ENCODE results near the gene SLC18A2. TPM values are rescaled to one million over a fixed set of nuclear protein-coding genes. Genes with fewer than 3 reads are reported as not detected.

Gene SLC18A2
- total RNA-seq, 1 donor from 2014 or later, result 0.88 TPM

- no peak overlapping the region for H3K27ac Mint-ChIP-seq
- no peaks in the 10 kb centered on the region for H3K36me3 Mint-ChIP-seq
- H3K79me2 ChIP-seq (ENCODE audit: low read depth), result no peaks in the 10 kb centered on the region
- H3F3A ChIP-seq (ENCODE audit: low read depth), result no peaks in the 10 kb centered on the region
- H3K27me3 Mint-ChIP-seq (ENCODE audit: insufficient read depth, low read depth), result no peaks in the 10 kb centered on the region
- H2AFZ ChIP-seq (replicated peaks), result no peak overlapping the region
- H3K9me3 ChIP-seq (ENCODE audit: low read depth), result no peaks in the 10 kb centered on the region
- H3K4me1 Mint-ChIP-seq, result peaks cover 28% of the 10 kb centered on the region
- no peaks in the 10 kb centered on the region for H4K20me1 ChIP-seq (ENCODE audit: low read depth)
- no peaks in the 10 kb centered on the region for H3K36me3 ChIP-seq
- peaks cover under 1% of the 10 kb centered on the region for H3K27me3 ChIP-seq
- DNase-seq (ENCODE audit: low spot score), result no peak
- H3K4me3 Mint-ChIP-seq, result no peak overlapping the region
- TF ChIP-seq EZH2phosphoT487 (IDR thresholded peaks at IDR 0.05) (no peak), EZH2 (IDR thresholded peaks at IDR 0.05) (no peak)
- TF ChIP-seq, protein P1, sequence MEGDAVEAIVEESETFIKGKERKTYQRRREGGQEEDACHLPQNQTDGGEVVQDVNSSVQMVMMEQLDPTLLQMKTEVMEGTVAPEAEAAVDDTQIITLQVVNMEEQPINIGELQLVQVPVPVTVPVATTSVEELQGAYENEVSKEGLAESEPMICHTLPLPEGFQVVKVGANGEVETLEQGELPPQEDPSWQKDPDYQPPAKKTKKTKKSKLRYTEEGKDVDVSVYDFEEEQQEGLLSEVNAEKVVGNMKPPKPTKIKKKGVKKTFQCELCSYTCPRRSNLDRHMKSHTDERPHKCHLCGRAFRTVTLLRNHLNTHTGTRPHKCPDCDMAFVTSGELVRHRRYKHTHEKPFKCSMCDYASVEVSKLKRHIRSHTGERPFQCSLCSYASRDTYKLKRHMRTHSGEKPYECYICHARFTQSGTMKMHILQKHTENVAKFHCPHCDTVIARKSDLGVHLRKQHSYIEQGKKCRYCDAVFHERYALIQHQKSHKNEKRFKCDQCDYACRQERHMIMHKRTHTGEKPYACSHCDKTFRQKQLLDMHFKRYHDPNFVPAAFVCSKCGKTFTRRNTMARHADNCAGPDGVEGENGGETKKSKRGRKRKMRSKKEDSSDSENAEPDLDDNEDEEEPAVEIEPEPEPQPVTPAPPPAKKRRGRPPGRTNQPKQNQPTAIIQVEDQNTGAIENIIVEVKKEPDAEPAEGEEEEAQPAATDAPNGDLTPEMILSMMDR (IDR thresholded peaks at IDR 0.05), result no peak
- no peak overlapping the region for H3K4me3 ChIP-seq
- no peak overlapping the region for H3K4me2 ChIP-seq
- no peaks in the 10 kb centered on the region for H3K9me3 Mint-ChIP-seq
- H3K9ac ChIP-seq, result no peak overlapping the region
- H3K4me1 ChIP-seq, result peaks cover 29% of the 10 kb centered on the region
- H3K27ac ChIP-seq, result no peak overlapping the region
These were observed 9.5 kb downstream of the SLC18A2 start for GRCh38 chr10:117250411-117250810.

DNA sequence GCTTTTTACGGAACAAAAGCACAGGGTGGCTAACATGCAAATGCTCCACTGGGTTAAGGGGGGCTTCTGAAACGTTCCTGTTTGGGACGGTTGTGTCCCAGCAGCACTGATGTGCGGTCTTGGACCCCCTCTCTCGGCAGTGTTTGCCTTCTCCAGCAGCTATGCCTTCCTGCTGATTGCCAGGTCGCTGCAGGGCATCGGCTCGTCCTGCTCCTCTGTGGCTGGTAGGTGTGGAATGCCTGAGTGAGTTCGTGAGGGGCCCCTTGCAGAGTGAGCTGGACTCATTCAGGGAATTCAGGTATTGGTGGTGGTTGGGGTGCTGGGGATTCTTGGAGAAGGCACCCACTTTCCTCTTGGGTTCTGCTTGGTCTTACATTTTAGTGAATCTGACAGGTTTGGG, 13.0 kb downstream of the SLC18A2 start:
- TF ChIP-seq EZH2phosphoT487 (IDR thresholded peaks at IDR 0.05), result no peak
- TF ChIP-seq, protein P1 (IDR thresholded peaks at IDR 0.05), result no peak
- TF ChIP-seq EZH2 (IDR thresholded peaks at IDR 0.05), result no peak
- Mint-ChIP-seq H3K9me3 (no peaks in the 10 kb centered on the region), H3K27me3 (ENCODE audit: insufficient read depth, low read depth) (peaks cover 2% of the 10 kb centered on the region), H3K27ac (no peak overlapping the region), H3K36me3 (no peaks in the 10 kb centered on the region), H3K4me3 (no peak overlapping the region), H3K4me1 (peaks cover 37% of the 10 kb centered on the region)
- Histone ChIP-seq H3F3A (ENCODE audit: low read depth) (no peaks in the 10 kb centered on the region), H4K20me1 (ENCODE audit: low read depth) (no peaks in the 10 kb centered on the region), H3K4me2 (no peak overlapping the region), H3K36me3 (no peaks in the 10 kb centered on the region), H3K79me2 (ENCODE audit: low read depth) (no peaks in the 10 kb centered on the region), H3K4me3 (no peak overlapping the region), H3K9ac (no peak overlapping the region), H3K27ac (no peak overlapping the region), H3K9me3 (ENCODE audit: low read depth) (no peaks in the 10 kb centered on the region), H3K27me3 (no peaks in the 10 kb centered on the region), H3K4me1 (peaks cover 33% of the 10 kb centered on the region), H2AFZ (replicated peaks) (no peak overlapping the region)
- DNase-seq (ENCODE audit: low spot score), result no peak

DNA sequence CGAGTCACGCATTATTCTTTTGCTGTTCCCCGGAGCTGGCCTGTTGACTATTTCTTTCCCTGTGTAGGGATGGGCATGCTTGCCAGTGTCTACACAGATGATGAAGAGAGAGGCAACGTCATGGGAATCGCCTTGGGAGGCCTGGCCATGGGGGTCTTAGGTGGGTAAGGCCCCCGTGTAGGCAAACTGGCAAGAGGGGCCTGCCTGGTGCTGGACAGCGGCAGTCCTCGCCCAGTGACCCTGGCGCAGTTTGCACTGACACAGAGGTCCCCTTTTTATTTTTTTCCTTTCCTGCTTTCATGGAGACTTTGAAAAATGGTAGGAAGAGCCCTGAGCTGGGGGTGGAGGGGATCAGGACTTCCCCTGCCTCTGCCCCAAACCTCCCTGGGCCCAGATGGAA, 13.4 kb downstream of the SLC18A2 start:
- Histone ChIP-seq H3K9me3 (ENCODE audit: low read depth) (no peaks in the 10 kb centered on the region), H3K79me2 (ENCODE audit: low read depth) (no peaks in the 10 kb centered on the region), H3F3A (ENCODE audit: low read depth) (no peaks in the 10 kb centered on the region), H3K27me3 (no peaks in the 10 kb centered on the region), H3K27ac (no peak overlapping the region), H3K4me1 (peaks cover 29% of the 10 kb centered on the region), H3K4me3 (no peak overlapping the region), H3K36me3 (no peaks in the 10 kb centered on the region), H3K4me2 (no peak overlapping the region), H2AFZ (replicated peaks) (no peak overlapping the region), H4K20me1 (ENCODE audit: low read depth) (no peaks in the 10 kb centered on the region), H3K9ac (no peak overlapping the region)
- Mint-ChIP-seq H3K36me3 (no peaks in the 10 kb centered on the region), H3K4me1 (peaks cover 38% of the 10 kb centered on the region), H3K27me3 (ENCODE audit: insufficient read depth, low read depth) (peaks cover 2% of the 10 kb centered on the region), H3K9me3 (no peaks in the 10 kb centered on the region), H3K4me3 (no peak overlapping the region), H3K27ac (no peak overlapping the region)
- DNase-seq (ENCODE audit: low spot score), result no peak
- TF ChIP-seq, protein P1 (IDR thresholded peaks at IDR 0.05), result no peak
- TF ChIP-seq EZH2 (IDR thresholded peaks at IDR 0.05) (no peak), EZH2phosphoT487 (IDR thresholded peaks at IDR 0.05) (no peak)
